ENCODE data around the gene CHCHD10. TPM values are rescaled to one million over a fixed set of nuclear protein-coding genes. Genes with fewer than 3 reads are reported as not detected.

CHCHD10 gene
- total and polyA plus RNA-seq, 2 of the 8 experiments (the other 6 are each of a cell fraction or from before 2014, with no cell fraction given) = 58.3 to 94.5 TPM

DNA sequence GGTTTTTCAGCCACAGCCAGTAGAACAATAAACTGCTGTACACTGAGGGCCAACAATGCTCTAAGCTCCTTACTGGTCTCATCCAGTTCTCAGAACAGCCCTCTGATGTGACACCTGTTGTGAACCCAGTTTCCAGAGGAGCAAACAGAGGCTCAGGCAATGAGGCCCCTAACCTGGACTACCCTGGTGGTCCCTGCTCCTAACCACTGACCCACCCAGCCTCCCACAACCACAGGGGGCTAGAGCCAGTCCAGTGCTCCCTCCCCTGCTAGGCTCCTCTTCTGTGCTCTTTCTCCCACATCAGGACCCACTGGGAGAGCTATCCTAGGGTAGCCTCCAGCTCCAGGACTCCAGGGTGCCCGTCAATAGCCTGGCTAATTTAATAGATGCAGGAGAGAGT is 14.9 kb upstream of the CHCHD10 start:
- Histone ChIP-seq H3K4ac (replicated peaks; ENCODE audit: insufficient read length, low read depth, low read length) (no peak overlapping the region), H2BK20ac (ENCODE audit: low read length) (no peak overlapping the region), H2BK120ac (replicated peaks; ENCODE audit: low read depth, low read length) (no peak overlapping the region), H3K4me1 (replicated peaks in 1 of 4; ENCODE audit: control insufficient read depth in 3 of 4, insufficient read depth in 4 of 4, low read length in 3 of 4) (peaks cover 0 to 10% (median 4%) of the 10 kb centered on the region in 4 experiments; a peak in 3 of 7 replicates), H3K27ac (ENCODE audit: low read depth, low read length) (no peak overlapping the region), H2AFZ (ENCODE audit: low read length) (no peak overlapping the region), H3K23ac (ENCODE audit: insufficient read length) (no peak overlapping the region), H3K27me3 (replicated peaks in 1 of 4; ENCODE audit: control insufficient read depth in 3 of 4, extremely low read depth in 1 of 4, insufficient read depth in 3 of 4, low read length in 3 of 4) (no peaks in the 10 kb centered on the region), H3K79me1 (ENCODE audit: low read depth, low read length) (no peaks in the 10 kb centered on the region; the same call in 1 of the 2 replicates), H3K23me2 (ENCODE audit: low read depth, low read length) (peaks cover 3% of the 10 kb centered on the region; the same call in 1 of the 2 replicates), H3K4me2 (ENCODE audit: insufficient read depth in 1 of 2, low read depth in 2 of 2, low read length in 2 of 2) (no peak overlapping the region), H3K79me2 (ENCODE audit: control insufficient read depth in 1 of 2, insufficient read depth in 2 of 2, low read length in 2 of 2) (peaks cover 3% of the 10 kb centered on the region in 2 experiments), H3K9me3 (ENCODE audit: insufficient read depth in 2 of 2, low read depth in 1 of 2, low read length in 1 of 2) (no peaks in the 10 kb centered on the region), H2BK5ac (ENCODE audit: low read depth, low read length) (no peak overlapping the region), H2BK15ac (ENCODE audit: low read length) (no peak overlapping the region), H3K4me3 (ENCODE audit: extremely low read depth in 1 of 4, insufficient read depth in 2 of 4, low read depth in 3 of 4, low read length in 4 of 4) (no peak overlapping the region), H3K36me3 (ENCODE audit: control insufficient read depth in 2 of 4, insufficient read depth in 4 of 4, low read length in 3 of 4) (no peaks in the 10 kb centered on the region), H3K9ac (replicated peaks in 1 of 4; ENCODE audit: extremely low read depth in 1 of 4, low read depth in 3 of 4, low read length in 3 of 4) (no peak overlapping the region), H4K8ac (ENCODE audit: extremely low read depth, insufficient read depth, low read length) (no peak overlapping the region), H4K5ac (ENCODE audit: insufficient read length, low read depth, low read length) (no peak overlapping the region), H3K14ac (ENCODE audit: insufficient read length) (no peak overlapping the region), H3K56ac (replicated peaks; ENCODE audit: insufficient read length, low read depth, low read length) (no peak overlapping the region), H2AK5ac (ENCODE audit: low read depth, low read length) (no peak overlapping the region), H3K18ac (ENCODE audit: extremely low read depth, low read length) (no peak overlapping the region), H4K20me1 (replicated peaks in 1 of 2; ENCODE audit: control insufficient read depth in 1 of 2, insufficient read depth in 2 of 2, low read length in 2 of 2) (peaks cover 0 to 2% of the 10 kb centered on the region in 2 experiments), H2BK12ac (ENCODE audit: low read depth, low read length) (no peak overlapping the region), H4K91ac (replicated peaks; ENCODE audit: insufficient read length, low read length) (no peak overlapping the region)
- no peak for FAIRE-seq
- CTCF ChIA-PET (ENCODE audit: partially characterized antibody) = interaction anchor here (0.7 to 0.8 kb wide), 2 partner anchors 62 to 97 kb away, joined by 3 read pairs; no protein-coding TSS in a partner anchor
- WGBS, 2 experiments (ENCODE audit: extremely low coverage in 1 of 2, insufficient coverage in 1 of 2, insufficient read length in 1 of 2, insufficient replicate concordance in 2 of 2, low coverage in 1 of 2, low lambda C conversion rate in 2 of 2, missing lambda C conversion rate in 1 of 2) = 82% methylated on average over 1 of the region's 1 CpG; no CpG with 5 or more reads in 1 of the 2 experiments
- DNase-seq (ENCODE audit: low read depth in 1 of 2, low spot score in 2 of 2) = no peak
- POLR2A ChIA-PET (ENCODE audit: partially characterized antibody) = interaction anchor here (2.0 kb wide), 1 partner anchor 10 kb away, joined by 5 read pairs; the partner anchor contains the start of gene MMP11
- no peak for TF ChIP-seq POLR2A (IDR thresholded peaks at IDR 0.05; ENCODE audit: control extremely low read depth in 1 of 2, low read depth in 2 of 2, low read length in 2 of 2)
- TF ChIP-seq JUN (IDR thresholded peaks at IDR 0.05; ENCODE audit: low read depth, low read length) = no peak
- TF ChIP-seq CBX8 (IDR thresholded peaks at IDR 0.05; ENCODE audit: borderline replicate concordance, low read depth, low read length) = no peak
- no peak for TF ChIP-seq NRF1 (IDR thresholded peaks at IDR 0.05; ENCODE audit: low read depth, low read length)
- no peak for TF ChIP-seq TCF12 (IDR thresholded peaks at IDR 0.05; ENCODE audit: low read depth, low read length)
- TF ChIP-seq FOSL1 (IDR thresholded peaks at IDR 0.05; ENCODE audit: insufficient read depth, low read depth, low read length) = no peak
